ENCODE data around the gene ZMAT2. TPM values are rescaled to one million over a fixed set of nuclear protein-coding genes. Genes with fewer than 3 reads are reported as not detected.
A peak's percentile ranks its signal among the peaks of the same experiment; 100 is the strongest.
"Not testable (repeated sequence)": the region's sequence is repeated elsewhere in the genome, so short reads cannot be mapped to it uniquely, and the experiment has no call there.

ZMAT2 gene
- total RNA-seq, 6 experiments from 2014 or later: 11.6 to 26.4 (median 18.0) TPM

- TF ChIP-seq POLR2A (IDR thresholded peaks at IDR 0.05) (peak; percentile 85), CTCF (IDR thresholded peaks at IDR 0.05) (no peak)
- peak within 1 kb of the TSS; percentile 56 to 84 (median 83) for H3K4me3 ChIP-seq
- H3K9me3 ChIP-seq: no peaks in the 10 kb centered on the region
- WGBS (ENCODE audit: insufficient coverage, low coverage, low lambda C conversion rate, missing lambda C conversion rate): 1% methylated on average over 13 of the region's 54 CpGs
- ATAC-seq: peak; percentile 98 to 99 (median 99)
- DNase-seq: peak; percentile 98
- H3K27ac ChIP-seq: peak within 1 kb of the TSS; percentile 54 to 88 (median 73)
- H3K36me3 ChIP-seq: peaks cover 0 to 52% (median 19%) of the 10 kb centered on the region in 4 donors
- intact Hi-C loops (cut with DNase I): no loop called here
- H3K27me3 ChIP-seq: no peaks in the 10 kb centered on the region
- peaks cover 0 to 19% (median 4%) of the 10 kb centered on the region in 4 donors for H3K4me1 ChIP-seq
Measured at GRCh38 chr5:140664359-140665119, 35.7 kb upstream of the ZMAT2 start, which contains the start of gene WDR55. WDR55 (plus strand) TSS chr5:140664904; CDS start chr5:140664913, 9 bp downstream.

GRCh38 chr5:140671035-140671434, 29.2 kb upstream of the ZMAT2 start:
- DNase-seq; H3K9me3 ChIP-seq; H3K4me3 ChIP-seq; H3K4me1 ChIP-seq; H3K27ac ChIP-seq; intact Hi-C loops (cut with DNase I); H3K27me3 ChIP-seq: not testable (repeated sequence)
- ATAC-seq: peak in 1 of 4 donors; percentile 6
- peaks cover 0 to 47% (median 12%) of the 10 kb centered on the region in 4 donors for H3K36me3 ChIP-seq
- 100% methylated on average over 1 of the region's 4 CpGs for WGBS (ENCODE audit: insufficient coverage, low coverage, low lambda C conversion rate, missing lambda C conversion rate)

GRCh38 chr5:140671472-140672125, 28.6 kb upstream of the ZMAT2 start:
- H3K36me3 ChIP-seq: peaks cover 0 to 52% (median 14%) of the 10 kb centered on the region in 4 donors
- no peaks in the 10 kb centered on the region for H3K27me3 ChIP-seq
- ATAC-seq (no peak), DNase-seq (no peak)
- no peak overlapping the region for H3K27ac ChIP-seq
- H3K4me3 ChIP-seq: no peak overlapping the region
- 90% methylated on average over 1 of the region's 7 CpGs for WGBS (ENCODE audit: insufficient coverage, low coverage, low lambda C conversion rate, missing lambda C conversion rate)
- no peaks in the 10 kb centered on the region for H3K9me3 ChIP-seq
- intact Hi-C loops (cut with DNase I): no loop called here
- TF ChIP-seq POLR2A (IDR thresholded peaks at IDR 0.05): no peak
- no peak for TF ChIP-seq CTCF (IDR thresholded peaks at IDR 0.05)
- H3K4me1 ChIP-seq: no peaks in the 10 kb centered on the region

GRCh38 chr5:140672455-140673186, 27.6 kb upstream of the ZMAT2 start:
- Histone ChIP-seq H3K27me3 (no peaks in the 10 kb centered on the region), H3K9me3 (no peaks in the 10 kb centered on the region), H3K4me3 (no peak overlapping the region), H3K27ac (no peak overlapping the region), H3K36me3 (peaks cover 0 to 63% (median 17%) of the 10 kb centered on the region in 4 donors), H3K4me1 (no peaks in the 10 kb centered on the region)
- TF ChIP-seq CTCF (IDR thresholded peaks at IDR 0.05) (no peak), POLR2A (IDR thresholded peaks at IDR 0.05) (no peak)
- DNase-seq: peak in 2 of 3 donors; percentile 44 to 62
- intact Hi-C loops (cut with DNase I): no loop called here
- peak; percentile 22 to 62 (median 34) for ATAC-seq
- 75% methylated on average over 17 of the region's 70 CpGs for WGBS (ENCODE audit: insufficient coverage, low coverage, low lambda C conversion rate, missing lambda C conversion rate)

Data from right lobe of liver (tissue), 6 donors.